ENCODE results near the gene AKR1B15.
"Not testable (repeated sequence)": the region's sequence is repeated elsewhere in the genome, so short reads cannot be mapped to it uniquely, and the experiment has no call there.

AKR1B15 gene

DNA sequence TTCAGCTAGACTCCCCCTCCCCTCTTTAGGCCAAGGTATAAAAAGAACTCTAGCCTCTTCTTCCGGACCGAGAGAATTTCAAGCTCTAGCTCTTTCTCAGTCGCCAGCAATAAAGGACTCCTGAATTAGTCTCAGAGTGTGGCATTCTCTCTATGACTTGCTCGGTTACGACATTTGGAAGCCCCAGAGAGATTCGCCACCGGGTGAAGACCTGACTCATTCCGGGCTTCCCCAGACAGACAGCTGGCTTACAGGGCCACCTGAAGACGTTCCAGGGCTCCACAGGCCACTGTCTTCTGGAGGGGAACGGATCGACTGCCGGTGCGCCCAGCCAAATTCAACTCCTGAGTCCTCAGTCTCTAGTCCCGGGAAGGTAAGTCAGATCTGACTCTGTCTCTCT lies at the start of gene AKR1B15:
TSS of gene AKR1B15 (plus strand) at position 234 of the 400 bp plus-strand sequence. CDS start 15,510 bp downstream, outside the sequence.
- no peak for DNase-seq

DNA sequence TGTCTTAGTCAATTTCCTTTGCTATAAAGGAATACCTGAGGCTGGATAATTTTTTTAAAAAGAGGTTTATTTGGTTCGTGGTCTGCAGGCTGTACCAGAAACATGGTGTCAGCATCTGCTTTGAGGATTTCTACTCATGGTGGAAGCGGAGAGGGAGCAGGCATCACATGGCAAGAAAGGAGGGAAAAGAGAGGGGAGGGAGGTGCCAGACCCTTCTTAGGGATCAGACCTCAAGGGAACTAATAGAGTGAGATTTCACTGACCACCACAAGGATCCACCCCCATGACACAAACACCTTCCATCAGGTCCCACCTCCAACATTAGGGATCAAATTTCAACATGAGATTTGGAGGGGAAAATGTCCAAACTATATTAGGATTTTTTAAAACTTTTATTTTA lies 48.5 kb upstream of the AKR1B15 start:
- no peak for DNase-seq

DNA sequence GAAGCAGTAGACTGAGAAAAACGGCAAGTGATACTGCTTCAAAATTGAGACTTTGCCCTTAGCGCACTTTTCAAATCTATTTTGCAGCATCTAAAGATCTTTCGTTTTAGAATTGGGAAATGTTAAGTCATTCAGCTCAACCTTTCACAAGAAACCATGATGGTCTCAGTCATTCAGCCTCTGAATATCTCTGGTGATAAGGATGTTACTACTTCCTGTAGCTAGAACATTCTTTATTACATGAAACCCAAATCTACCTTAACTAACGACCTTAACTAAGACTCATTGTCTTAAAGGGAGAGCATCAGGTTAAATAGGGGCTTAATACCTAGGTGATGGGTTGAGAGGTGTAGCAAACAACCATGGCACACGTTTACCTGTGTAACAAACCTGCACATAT lies 47.9 kb upstream of the AKR1B15 start:
- DNase-seq = no peak

DNA sequence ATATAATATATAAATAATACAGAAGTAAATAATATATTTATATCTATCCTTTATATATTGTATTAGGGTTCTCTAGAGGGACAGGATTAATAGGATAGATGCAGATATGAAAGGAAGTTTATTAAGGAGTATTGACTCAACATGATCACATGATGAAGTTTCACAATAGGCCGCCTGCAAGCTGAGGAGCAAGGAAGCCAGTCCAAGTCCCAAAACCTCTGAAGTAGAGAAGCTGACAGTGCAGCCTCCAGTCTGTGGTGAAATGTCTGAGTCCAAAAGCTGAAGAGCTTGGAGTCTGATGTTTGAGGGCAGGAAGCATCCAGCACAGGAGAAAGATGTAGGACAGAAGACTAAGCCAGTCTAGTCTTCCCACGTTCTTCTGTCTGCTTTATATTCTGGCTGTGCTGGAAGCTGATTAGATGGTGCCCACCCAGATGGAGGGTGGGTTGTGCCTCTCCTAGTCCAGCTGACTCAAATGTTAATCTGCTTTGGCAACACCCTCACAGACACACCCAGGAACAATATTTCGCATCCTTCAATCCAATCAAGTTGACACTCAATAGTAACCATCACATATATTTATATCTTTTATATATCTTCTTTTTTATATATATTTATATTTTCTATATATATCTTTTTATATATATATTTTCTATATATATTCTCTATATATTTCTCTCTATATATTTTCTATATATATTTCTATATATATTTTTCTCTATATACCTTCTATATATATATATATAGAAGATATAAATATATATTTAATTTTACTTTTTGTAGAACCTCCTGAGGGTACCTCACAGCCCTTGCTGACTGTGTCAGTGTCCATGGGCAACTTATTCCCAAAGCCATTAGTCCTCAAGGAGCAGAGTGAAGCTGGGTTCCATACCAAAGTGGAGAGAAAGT lies 46.2 kb upstream of the AKR1B15 start:
- no peak for DNase-seq

DNA sequence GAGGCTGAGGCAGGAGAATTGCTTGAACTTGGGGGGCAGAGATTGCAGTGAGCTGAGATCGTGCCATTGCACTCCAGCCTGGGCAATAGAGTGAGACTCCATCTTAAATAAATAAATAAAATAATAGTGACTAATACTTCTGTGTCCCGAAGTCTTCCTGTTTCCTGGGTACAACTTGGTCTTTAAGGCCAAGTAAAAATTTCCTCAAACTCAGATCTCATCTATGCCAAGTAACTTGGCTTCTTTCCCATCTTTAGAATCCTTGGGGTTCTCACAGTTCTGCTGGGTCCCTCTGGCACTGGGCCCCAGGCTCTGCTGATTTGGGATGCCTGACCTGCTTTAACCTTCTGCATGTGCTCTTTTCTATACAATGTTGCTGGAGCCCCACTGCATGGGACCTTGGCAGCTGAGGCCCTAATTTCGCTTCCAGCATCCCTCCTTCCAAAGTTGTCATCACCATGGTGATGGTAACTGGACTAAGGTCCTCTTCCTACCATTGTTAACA lies 44.2 kb upstream of the AKR1B15 start:
- no peak for DNase-seq

DNA sequence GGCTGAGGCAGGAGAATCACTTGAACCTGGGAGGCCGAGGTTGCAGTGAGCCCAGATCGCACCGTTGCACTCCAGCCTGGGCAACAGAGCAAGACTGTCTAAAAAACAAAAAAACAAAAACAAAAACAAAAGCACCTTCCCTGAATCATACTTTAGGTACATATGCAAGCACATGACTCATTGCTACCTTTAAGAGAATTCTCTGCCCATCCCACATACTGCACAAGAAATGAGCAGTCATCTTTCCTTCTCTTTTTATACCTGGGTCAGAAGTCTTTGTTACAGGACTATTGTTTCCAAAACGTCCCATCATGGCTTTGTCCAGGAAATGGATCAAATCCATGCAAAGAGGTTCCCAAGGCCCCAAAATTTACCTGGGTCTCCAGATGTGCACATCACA lies 43.1 kb upstream of the AKR1B15 start:
- no peak for DNase-seq

DNA sequence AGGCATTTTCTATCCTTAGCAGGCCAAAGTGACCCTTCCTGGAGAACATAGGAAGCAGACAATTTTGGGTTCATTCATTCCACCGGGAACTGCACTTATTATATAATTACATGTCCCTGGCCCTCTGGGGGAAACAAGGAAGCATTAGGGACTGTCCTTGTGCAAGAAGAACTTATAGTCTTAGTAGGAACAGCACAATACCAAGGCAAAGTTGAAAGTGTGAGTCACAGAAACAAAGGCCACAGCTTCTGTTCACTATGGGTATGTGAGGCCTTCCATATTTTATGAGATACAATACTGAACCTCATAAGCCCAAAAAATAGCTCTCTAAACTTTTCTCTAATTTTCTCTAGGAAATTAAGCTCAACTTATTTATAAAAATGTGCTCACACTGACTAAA lies 39.9 kb upstream of the AKR1B15 start:
- no peak for DNase-seq

DNA sequence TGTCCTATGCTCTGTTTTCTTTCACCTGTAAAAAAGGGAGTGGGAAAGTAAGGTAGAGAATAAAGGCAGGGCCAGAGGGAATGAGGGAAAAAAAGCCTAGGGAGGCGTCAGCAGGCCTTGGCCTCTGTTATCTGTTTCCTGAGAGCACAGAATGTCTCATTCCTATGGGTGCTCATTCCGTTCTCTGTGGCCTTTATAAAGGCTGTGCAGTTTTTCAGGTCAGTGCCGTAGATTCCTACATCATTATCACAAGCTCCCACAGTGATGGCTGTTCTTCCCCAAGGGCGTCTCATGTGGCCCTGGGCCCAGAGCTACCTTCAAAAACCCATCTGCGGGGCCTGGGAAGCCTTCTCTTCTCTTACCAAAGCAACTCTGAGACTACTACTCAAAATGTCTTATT lies 38.3 kb upstream of the AKR1B15 start:
- DNase-seq = no peak

DNA sequence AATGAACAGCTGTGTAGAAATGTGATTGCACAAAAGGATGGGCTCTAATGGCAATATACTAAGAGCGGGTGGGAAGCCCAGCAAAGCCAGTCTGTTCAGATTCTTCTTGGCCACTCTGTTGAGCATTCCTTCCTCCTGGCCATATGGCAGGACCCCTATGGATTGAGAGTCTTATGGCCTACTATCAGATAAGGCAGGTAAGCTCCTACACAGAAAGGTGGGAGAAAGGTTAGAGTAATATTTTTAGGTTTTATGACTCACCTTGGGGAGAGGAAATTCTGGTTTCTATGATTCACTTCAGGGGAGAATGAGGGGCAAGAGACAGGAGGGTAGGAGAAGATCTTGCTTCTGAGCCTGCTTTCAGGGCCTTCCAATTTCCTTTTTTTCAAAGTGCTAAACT lies 36.6 kb upstream of the AKR1B15 start:
- no peak for DNase-seq

DNA sequence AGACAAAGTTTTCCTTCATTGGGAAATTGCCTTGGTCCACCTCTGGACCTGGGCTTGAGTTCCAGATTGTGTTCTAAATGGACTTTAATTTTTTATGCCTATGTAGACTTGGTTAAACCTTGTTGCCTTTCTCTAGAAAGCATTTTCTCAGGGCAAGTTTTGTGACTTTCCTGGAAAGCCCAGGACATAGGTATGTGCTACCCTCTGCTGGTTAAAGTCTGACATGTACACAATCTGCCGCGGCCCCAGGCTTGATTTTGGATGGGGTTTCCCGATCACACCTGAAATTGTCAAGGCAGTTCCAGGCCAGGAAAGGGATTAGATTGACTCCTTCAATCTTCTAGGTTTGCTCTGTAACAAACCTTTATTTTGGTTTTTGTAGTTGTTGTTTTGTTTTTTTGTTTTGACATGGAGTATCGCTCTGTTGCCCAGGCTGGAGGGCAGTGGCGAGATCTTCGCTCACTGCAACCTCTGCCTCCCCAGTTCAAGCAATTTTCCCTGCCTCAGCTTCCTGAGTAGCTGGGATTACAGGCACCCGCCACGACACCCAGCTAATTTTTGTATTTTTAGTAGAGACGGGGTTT lies 35.6 kb upstream of the AKR1B15 start:
- peak; percentile 51 for DNase-seq

DNA sequence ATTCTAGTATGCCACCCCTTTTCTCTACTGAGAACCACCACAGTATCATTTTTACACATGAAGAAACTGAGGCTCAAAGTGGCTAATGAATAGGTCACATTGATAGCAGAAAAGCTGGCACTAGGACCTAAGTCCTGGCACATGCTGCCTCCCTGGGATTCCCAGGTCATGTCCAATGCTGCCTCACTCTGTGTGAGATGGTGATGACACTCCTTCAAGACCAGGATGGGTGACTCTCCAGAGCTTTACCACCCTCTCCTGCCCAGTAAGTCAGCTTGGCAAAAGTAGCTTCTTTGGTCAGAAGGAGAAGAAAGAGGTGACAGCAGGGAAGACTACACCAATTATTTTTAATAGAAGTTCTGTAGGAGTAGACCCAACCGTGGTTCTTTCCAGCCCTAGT lies 34.8 kb upstream of the AKR1B15 start:
- no peak for DNase-seq

DNA sequence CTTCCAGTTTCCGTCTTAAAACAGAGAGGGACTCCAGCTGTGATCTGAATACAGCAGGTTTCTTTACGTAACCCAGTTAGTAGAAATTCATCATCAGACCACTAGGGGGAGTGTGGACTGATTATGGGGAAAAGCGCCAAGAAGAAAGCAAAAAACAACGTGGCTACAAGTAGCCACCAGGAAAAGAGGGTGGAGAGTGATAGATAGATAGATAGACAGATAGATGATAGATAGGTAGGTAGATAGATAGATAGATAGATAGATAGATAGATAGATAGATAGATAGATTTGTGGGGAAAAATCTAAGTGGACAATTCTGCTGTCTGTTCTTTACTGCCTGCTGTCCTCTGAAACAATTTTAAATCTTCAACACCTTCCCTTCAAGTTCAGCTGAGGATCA lies 34.2 kb upstream of the AKR1B15 start:
- peak; percentile 81 for DNase-seq

DNA sequence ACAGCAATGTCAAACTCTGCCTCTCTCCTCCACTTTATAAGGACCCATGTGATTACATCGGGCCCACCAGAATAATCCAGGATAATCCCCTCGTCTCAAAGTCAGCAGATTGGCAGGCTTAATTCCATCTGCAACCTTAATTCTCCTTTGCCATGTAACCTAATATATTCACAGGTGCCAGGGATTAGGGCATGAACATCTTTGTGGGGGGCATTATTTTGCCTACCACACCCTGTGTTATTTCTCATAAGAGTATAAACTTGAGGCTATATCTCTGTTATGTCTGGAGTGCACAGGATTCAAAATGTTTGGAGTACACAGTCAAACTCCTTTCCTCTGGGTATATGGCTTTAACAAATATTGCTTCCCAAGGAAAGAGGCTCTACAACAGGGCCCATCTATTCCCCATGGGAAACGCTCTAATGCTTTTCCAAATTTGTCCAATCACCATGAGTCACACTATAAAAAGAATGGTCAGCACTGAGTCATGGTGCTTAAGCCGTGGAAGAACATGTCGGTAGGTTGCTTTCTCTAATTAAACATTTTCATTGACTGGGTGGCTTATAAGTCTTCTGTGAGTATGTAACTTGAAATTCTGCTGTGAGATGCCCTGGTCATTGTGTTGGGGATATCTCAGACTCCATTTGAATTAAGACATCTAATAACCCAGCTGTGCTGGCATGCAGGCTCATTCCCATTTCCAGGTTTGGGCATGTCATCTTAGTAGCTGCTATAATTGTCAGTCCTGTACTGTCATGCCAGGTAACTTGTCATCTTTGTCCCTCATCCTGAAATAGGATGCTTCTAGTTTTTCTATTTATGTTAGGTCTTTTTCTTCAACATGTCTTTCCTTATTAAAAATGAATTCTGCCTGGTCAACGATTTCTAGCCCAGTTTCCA lies 33.1 kb upstream of the AKR1B15 start:
- no peak for DNase-seq

DNA sequence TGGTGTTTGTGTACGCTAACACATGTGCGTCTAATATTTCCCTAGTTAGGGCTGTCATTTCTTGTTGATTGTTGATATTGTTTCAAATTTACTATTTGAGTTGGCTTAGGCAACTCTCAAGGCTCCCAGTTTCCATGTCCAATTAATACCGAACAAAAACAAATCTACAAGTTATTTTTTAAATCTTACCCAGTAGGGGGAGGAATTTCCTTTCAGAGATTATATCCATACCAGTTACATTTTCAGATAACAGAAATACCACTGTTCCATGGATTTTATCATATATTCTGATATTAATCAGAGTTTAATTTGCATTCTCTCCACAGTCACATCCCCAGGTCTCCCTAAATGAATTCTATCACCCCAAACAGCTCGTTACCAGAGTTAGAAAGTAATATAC lies 28.8 kb upstream of the AKR1B15 start:
- DNase-seq = no peak

DNA sequence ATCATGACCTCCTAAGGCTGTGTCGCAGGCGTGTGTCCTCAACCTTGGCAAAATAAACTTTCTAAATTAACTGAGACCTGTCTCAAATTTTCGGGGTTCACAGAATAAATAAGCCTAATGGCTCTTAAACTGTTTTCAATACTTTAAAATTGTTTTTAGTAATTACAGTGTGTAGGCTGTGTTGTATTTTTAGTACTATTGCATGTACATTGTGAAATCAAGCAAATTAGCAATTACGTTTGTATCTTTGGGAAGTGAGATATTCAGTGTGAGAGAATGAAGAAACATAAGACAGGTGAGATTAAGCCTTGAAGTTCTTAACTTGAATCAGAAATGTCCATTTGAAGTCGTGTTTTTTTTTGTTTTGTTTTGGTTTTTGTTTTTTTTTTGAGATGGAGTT lies 26.3 kb upstream of the AKR1B15 start:
- DNase-seq = no peak

DNA sequence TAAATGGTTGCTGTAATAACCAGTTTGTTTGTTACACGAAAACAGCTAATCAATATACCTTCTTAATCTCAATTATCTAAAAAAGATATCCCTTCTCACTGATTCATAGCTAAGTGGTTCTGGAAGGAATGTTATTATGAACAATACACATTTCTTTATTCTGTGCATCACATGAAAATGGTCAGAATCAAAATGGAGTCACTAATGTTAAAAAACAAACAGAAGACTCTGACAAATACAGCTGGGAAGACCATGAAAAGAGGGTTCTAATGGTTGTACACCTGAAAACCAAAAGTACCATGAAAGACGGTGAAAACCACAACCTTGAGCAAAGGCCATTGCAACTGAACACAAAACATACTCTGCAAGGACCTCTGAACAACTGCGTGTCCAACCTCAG lies 23.5 kb upstream of the AKR1B15 start:
- DNase-seq = not testable (repeated sequence)

DNA sequence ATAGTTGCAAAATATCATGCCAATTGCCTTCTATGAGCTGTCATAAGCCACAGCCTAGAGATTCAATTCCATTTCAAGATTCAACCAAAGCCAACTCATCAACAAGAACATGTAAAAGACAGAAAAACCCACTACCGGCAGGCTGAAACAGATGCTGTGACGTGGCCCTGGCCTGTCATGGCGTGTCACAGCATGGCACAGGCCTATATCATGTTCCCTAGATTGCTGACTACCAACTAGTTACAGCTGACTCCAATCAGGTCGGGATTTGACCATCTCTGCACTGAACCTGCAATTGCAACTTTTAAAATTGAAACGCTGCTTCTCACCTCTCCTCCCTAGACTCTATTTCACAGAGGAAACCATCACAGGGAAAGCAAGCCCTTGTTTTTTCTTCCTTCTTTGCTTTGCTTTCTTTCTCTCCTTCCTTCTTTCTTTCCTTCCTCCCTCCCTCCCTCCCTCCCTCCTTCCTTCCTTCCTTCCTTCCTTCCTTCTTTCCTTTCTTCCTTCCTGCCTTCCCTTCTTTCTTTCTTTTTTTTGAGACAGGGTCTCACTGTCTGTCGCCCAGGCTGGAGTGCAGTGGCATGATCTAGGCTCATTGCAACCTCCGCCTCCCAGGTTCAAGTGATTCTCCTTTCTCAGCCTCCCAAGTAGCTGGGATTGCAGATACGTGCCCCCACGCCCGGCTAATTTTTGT lies 22.2 kb upstream of the AKR1B15 start:
- not testable (repeated sequence) for DNase-seq

DNA sequence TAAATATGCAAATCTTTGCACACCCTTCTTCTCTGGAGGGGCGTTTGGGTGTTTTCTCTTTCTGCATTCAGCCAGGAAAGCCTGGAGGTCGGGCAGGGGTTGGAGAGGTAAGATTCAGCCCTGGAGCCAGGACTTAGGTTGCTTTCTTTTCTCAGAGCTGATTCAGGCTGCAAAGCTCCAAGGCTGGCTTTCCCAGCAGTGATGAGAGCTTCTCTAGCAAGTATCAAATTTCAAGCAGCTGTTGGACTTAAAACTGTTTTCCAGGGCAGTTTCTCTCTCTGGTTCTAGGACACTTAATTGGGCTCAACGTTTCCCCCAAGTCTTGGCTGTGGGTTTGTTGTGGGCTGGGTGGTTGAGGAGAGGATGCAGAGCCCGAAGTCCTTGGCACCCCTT lies 20.9 kb upstream of the AKR1B15 start:
- no peak for DNase-seq

DNA sequence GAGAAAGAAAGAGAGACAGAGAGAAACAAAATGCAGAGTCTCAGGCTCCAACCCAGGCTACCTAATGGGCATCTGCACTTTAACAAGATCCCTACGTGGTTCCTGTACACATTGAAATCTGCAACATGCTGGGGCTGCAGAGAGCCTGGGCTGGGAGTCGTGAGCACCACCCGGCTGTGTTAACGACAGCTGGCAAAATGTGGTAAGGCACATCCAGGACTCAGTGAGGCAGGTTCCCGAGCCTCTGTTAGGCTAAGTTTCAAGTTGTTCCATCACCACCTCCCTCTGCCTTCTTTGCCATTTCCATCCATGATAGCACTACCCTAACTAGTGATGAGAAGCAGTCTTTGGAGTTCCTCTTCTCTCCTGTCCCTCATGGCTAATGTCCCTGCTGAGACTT lies 20.2 kb upstream of the AKR1B15 start:
- DNase-seq = no peak

DNA sequence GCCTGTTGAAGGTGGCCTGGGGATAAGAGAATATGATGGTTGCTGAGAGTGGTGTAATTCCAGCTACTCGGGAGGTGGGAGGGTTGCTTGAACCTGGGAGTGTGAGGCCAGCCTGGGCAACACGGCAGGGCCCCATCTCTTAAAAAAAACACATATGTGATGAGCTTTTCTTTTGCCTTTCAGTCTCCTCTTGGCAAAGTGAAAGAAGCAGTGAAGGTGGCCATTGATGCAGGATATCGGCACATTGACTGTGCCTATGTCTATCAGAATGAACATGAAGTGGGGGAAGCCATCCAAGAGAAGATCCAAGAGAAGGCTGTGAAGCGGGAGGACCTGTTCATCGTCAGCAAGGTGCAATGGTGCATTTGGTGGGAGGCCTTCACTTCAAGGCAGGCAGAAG lies 18.4 kb upstream of the AKR1B15 start:
- DNase-seq = no peak

DNA sequence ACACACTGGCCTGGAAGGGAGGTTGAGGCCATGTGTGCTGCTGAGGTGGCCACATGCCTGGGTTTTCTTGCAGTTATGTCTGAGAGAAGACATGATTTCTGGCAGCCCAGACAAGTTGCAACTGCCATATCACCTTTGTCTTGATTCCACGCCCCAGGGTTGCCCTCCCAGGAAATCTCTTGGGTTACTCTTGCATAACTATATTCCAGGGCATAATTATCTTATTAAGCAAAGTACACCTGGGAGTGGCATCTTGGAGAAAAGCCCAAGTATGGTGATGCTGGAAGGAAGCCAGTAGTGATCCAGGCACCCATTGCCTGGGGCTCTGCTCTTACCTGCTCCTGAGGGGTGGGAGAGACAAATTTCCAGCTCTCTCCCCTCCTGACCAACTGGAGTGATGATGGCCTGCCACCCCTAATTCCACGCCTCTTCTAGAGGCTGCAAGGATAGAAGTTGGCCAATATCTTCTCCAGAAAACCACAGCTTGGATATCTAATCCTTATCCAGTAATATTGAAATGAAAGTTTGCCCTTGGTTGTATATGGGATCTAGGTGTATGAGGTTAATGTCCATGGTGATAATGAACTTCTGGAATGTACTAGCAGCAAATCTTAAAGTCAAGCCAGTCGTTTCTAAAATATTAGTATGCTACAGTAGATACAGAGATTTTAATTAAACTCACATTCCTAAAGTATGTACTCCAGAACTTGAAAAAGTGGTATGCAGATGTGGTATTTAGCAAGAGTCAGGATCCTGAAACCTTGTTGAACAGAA lies 16.5 kb upstream of the AKR1B15 start:
- DNase-seq = peak; percentile 55

DNA sequence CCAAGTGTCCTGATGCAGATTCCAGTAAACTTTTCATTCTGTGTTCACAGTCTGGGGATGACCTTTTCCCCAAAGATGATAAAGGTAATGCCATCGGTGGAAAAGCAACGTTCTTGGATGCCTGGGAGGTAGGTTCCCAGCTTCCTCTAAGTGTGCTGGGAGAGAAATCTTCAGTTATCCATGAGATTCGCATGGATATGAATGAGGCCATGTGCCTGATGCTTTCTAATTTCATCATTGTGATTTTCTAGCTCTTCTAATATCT lies 16.0 kb upstream of the AKR1B15 start:
- DNase-seq = no peak

Data from NCI-H69 (cell line).